NT2/D1 (cell line): ENCODE results near the gene TBC1D9.

ENCODE experiments used
- YY1 ChIP-seq: IDR thresholded peaks from 2 replicates; pipeline ENCODE4 v1.6.1; 2011; ENCODE audit not compliant: insufficient read length, insufficient read depth
- ZNF274 ChIP-seq: IDR thresholded peaks from 2 replicates; pipeline ENCODE4 v1.6.1; 2011; ENCODE audit warnings: mild to moderate bottlenecking, low read depth, low read length

DNA sequence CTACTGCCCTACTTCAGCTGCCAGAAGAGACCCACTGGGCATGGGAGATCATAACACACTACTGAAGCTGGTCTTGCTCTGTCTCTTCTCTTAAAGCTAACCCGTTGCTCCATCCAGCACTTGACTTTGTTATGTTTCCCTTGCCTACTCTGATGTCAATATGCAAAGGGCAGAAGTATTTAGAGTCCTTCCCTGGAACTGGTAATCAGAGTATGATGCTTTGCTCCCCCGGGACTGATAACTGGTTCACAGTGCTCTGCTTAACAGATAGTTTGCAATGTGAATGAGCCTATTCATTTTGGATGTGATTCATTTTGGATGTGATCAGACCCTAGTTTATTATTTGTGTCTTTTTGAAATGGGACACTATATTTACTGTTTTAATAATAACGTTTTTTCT, 175.1 kb downstream of the TBC1D9 start:
- TF ChIP-seq YY1 (no peak), ZNF274 (no peak)
